ENCODE results near the gene JPH4. TPM values are rescaled to one million over a fixed set of nuclear protein-coding genes. Genes with fewer than 3 reads are reported as not detected.
A peak's percentile ranks its signal among the peaks of the same experiment; 100 is the strongest.

Gene JPH4
- total RNA-seq, 1 donor from 2014 or later = 0.39 TPM

DNA sequence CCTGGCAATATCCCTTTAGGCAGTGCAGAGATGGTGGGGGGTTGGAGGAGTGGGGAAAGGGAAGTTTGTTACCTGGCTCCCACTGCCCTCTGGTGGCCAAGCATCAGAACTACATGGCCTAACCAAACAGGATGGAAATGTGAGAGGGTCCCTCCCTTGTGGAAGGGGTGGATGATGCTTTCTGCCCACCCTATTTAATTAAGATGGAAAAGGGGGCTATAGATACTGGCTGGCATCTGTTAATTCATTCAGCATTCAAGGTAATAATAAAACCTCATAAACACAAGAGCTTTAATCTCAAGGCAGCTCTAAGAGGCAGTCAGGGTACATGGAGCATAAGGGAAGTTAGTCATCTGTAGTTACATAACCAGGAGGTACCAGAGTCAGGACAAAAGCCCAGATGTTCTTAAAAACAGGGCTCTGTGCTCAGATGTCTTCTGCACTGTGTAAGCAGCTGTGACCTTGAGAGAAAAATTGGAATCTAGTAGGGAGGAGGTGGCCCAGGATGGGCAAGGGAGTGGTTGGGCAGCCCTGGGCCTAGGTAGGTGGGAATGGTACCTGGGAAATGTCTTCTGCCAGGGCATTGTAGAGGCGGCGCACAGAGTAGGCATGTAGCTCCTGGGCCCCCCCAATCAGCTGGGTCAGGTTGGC, 15.6 kb downstream of the JPH4 start:
- peak; percentile 34 for DNase-seq

DNA sequence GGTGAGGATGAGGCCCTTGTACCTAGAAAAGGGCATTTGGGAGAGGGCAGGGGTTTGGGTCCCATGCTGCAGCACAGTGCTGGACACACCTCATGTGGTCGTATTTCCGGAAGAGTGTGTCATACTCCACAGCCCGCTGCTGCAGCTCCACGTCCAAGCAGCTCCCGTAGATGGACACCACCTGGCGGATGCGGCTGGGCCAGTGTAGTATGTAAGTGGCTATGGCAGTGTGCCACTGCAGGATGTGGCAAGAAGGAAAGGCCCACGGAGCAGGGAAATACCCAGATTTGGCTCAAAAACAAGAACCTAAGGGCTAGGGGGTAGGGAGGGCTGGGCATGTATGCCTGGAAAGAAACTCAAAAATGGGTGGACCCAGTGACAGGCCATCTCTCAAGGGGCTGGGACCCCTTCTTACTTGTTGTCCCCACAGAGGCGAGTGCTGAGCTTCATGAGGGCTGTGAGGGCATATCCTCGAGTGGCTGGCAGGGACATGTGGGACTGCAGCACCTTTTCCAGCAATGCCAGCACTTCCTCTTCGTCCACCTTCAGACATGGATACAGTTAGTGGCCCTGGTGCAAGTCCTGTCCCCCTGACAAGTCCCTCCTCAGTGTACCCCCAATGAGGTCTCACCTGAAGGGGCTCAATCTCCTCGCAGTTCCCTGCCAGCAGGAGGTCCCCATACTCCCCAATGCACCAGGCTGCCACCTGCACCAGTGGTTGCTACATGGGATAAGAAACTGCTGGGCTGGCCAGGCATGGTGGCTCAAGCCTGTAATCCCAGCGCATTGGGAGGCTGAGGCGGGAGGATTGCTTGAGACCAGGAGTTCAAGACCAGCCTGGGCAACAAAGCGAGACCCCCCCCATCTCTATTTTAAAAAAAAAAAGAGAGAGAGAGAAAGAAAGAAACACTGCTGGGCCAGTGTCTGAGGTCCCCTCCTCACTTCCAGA, 16.4 kb downstream of the JPH4 start:
- DNase-seq = no peak

DNA sequence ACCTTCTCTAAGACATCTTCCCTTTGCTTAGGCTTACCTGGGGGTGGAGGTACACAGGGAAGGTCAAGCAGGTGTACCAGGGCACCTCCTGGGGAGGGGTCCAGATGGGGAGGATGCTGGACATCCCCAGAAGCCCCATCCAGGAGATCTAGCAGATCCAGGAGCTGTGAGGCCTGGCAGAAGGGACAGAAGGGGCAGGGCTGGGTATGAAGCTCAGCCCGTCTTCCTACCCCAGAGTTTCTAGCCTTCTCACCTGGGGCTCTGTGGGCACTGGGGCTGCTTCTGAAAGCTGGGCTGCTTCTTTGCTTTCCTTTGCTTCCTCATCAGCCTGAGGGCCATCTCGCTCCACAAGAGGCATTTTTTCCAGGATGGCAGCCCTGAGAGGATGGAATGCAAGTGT, 17.3 kb downstream of the JPH4 start:
- no peak for DNase-seq

DNA sequence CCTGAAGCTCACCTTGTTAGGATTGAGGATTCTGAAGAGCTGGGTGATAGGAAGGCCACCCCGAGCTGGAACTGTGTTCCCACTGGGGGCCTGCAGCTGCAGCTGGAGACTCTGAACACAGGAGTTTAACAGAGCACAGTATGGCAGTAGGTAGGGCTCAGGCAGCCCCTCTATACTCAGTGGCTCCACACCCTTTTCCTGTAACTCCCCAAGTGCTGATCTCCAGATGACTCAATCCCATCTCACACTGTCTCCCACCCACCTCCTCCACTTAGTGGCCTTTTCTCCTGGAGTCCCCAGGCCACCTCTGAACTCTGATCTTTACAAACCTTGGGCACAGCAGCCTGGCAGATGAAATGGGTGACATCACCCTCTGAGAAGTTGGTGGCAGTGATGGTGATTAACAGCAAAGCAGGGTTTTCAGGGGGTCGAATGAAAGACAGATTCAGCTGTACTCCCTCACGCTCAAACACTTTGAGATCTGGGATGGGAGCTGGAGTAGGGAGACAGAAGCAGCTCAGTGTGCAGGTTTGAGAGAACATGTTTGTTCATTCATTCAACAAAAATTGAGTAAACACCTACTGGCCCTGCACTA, 18.6 kb downstream of the JPH4 start:
- no peak for DNase-seq

DNA sequence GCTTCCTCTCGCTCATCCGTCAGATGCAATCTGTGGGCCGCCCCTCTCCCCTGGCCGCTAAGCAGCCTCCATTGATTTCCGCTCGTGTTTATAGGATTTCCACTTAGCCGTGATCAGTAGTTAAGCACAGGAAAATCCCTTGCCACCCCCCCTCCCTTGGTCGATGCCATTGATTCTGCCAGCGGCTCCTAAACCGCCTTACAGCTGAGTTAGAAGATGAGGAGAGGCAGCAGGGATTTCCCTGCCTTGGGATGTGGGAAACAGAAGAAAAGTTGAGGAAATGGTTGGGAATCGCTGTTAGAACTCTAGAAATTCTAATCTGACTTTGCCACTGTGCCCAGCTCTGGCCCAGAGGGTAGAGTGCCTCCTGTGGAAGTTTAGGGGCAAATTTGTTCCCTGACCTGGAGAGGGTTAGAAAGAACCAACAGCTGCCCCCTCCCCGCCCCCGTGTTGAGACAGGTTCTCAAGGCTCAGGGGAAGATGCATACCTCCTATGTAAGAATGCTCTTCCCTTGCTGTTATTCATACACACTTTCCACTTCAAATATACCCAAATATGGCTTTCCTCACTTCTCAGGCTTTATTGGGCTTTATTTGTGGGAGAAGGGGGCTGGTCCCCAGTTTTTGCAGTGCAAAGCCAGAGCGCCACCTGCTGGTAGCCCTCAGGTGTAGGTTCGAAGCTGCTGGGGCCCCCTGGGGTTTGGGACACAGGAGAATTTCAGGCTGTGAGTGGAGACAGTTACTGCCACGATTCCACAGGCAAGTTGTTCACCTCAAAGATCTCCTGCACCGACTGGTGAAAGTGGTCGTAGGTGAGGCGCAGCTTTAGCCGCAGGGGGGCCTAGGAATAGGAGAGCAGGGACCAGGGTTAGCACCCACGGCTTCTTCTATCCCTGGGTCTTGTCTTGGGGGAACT, 19.3 kb downstream of the JPH4 start:
- DNase-seq = no peak

DNA sequence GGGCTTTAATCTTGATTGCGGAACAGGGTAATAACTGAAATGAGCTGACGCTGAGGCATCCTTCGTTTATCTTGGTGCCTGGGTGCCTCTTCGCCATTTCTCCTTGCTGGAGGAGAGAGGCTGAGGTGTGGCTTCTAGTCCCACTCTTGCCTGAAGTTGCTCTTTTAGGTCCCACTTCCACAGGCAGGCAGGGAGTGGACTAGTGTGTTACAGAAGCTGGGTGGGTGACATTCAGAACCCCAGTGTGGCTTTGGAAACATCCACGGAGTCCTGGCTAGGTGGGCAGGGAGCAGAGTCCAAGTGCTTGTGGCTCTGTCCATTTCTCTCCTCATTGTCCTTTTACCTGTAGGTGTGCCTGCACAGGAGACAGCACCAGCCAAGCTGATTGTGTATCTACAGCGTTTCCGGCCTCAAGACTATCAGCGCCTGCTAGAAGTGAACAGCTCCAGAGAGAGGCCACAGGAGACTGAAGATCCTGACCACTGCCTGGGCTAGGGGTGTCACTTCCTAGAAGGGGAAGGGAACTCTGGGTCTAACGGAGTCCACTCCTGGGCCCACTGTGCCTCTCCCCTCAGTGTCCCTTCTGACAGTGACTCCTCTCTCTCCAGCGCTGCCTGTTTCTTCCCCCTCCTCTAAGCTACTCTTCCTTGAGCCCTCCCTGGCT, 20.1 kb downstream of the JPH4 start:
- no peak for DNase-seq

DNA sequence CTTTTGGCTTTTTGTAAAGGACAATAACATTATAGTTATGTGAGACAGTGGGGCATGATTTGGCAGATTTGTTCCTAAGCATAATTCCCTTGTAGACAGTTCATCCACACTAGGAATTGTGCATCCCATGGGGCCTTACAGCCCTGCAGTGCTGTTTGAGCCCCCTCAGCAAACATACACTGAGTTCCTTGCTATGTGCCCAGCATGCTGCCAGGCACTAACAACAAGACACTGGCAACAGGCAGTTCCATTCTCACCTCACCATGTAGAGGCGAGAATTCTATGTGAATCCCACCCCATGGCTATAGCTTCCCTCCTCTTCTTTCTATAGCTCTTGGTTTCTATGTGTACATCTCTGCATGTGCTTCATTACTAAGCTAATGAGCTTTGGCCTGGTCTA, 20.6 kb downstream of the JPH4 start:
- no peak for DNase-seq

DNA sequence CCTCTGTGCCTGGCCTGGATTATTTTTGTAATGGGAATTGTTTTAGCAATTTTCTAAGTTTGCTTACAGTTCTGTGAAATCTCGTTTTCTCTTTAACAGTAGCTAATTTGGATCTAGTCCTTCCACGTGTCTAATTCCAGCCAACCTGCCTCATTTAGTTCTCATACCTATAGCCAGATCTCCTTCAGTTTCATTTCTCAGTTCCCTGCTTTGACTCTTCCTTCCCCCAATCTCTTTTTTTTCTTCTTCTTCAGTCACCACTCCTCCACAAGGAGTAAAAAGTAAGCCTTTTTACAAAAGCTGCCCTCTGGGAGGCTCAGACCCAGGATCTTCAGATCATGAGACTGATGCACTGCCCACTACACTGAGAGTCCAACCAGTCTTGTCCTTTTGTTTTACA, 21.1 kb downstream of the JPH4 start:
- no peak for DNase-seq

DNA sequence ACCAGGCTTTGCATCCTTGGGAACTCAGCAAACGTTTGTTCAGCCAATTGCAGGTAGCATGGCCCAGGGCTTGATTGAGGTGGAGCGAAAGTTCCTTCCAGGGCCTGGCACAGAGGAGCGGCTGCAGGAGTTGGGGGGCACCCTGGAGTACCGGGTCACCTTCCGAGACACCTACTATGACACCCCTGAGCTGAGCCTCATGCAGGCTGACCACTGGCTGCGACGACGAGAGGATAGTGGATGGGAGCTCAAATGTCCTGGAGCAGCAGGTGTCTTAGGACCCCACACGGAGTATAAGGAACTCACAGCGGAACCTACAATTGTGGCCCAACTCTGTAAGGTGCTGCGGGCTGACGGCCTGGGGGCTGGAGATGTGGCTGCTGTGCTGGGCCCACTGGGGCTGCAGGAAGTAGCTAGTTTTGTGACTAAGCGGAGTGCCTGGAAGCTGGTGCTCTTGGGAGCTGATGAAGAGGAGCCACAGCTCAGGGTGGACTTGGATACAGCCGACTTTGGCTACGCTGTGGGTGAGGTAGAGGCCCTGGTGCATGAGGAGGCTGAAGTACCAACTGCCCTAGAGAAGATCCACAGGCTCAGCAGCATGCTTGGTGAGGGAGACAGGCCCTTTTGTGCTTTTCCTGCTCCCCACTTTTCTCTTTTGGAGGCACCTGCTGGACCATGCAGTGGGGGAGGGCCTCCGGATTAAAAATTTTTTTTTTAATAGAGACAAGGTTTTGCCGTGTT, 21.7 kb downstream of the JPH4 start:
- DNase-seq = no peak

DNA sequence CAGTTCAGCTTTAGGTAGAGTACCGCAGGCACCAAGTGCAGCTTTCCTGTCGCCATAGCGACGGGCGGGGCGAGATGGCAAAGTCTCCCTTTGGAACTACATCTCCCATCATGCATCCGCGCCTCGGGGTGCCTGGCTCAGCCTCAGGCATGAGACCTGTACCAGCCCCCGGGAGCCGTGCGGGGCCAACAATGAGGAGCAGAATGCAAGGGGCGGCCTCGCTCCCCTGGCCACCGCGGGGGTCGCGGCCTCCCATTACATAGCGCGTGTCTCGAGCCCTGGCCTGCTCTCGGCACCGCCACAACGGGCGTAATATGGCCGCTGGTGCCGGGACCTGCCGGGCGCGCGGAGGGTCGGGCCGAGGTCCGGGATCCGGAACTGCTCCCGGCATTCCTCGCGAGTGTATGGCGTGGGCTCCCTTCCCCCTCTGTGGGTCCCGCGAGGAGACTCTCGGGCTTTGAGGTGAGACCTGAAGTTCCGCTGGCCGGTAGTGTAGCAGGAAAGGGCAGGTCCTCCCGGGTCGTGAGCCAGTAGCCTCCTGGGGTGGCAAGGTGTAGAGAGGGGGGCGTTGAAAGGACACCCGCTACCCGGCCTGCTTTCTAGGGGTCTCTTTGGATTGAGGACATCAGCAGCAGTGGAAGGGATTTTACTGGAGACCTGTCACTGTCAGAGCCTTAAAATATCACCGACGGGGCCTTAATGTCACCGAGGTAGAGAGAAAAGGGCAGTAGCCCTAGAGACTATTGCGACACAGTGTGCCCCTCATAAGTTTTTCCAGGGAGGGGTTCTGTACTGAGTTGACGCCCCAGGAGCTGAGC, 22.5 kb downstream of the JPH4 start, which contains the start of gene THTPA:
THTPA (plus strand) TSS at position 390 of the 818 bp plus-strand sequence. CDS start 487 bp downstream, outside the sequence.
- peak; percentile 77 for DNase-seq

DNA sequence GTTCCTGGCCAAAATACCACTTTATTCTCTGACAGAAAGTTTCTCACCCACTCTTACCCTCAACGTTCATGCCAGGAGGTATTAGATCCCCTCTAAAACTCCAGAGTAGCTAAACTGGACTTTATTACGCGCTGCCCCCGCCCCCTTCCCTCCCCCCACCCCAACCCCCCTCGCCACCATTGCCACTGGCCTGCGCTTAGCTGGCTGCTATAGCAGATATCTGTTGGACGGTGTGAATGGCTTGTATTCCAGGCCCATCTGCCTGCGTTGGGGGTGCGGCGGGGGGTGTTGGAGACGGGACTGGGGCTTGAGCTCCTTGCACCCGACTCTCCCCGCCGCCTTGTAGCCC, 23.1 kb downstream of the JPH4 start:
- DNase-seq = no peak

DNA sequence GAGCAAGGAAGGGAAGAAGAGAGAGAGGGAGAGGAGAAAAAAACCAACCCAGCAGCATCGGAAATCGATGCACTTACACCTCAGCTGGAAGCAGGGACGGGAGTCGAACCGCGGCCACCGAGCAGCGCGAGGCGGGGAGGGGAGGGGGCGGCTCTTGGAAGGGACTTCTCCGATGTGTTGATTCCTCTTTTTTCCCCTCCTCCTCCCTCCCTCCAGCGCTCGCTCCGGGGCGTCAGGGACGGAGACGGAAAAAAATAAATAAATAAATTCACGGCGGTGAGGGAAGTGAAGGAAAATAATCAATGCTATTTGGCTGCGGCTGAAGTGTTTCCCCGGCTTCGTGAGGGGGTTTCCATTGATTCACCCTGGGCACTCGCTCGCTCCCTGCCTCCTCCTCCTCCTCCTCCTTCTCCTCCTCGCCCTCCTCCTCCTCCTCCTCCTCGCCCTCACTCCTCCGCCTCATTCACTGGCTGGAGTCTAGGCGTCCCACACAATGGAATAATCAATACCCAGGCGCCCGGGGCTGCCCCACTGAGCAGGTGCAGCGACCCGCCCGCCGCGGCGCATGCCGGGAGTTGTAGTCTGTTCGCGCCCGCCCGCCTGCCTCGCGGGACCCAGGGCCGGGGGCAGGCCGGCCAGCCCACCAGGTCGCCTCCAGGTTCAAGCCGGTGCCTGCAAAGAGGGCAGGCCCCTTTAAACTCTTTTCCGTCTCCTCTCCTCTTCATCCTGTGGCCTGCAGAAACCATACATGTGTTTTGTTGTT, 27.1 kb downstream of the JPH4 start, which contains the start of gene ZFHX2:
ZFHX2 (minus strand) TSS at position 500 of the 763 bp plus-strand sequence. CDS start 16,440 bp downstream, outside the sequence.
- DNase-seq = peak; percentile 12

DNA sequence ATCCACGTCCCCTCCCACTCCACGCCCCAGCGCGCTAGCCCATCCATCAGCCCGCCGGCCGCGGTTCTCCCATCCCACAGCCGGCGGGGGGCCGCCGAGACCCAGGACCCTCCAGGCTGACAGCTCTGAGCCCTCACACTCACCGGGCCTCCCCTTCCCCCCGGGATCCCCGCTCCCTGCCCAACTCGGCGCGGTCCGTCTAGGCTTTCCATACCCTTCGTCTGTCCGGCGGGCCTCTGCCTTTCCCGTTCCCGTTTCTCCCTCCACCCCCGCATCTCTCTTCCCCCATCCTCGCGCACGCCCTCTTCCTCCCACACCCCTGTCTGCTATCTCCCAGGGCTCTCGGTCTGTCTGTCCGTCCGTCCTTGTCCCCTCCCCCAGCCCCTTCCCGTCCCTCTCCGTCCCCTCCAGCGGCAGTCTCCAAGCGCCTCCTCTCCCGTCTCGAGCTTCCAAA, 27.8 kb downstream of the JPH4 start:
- no peak for DNase-seq

DNA sequence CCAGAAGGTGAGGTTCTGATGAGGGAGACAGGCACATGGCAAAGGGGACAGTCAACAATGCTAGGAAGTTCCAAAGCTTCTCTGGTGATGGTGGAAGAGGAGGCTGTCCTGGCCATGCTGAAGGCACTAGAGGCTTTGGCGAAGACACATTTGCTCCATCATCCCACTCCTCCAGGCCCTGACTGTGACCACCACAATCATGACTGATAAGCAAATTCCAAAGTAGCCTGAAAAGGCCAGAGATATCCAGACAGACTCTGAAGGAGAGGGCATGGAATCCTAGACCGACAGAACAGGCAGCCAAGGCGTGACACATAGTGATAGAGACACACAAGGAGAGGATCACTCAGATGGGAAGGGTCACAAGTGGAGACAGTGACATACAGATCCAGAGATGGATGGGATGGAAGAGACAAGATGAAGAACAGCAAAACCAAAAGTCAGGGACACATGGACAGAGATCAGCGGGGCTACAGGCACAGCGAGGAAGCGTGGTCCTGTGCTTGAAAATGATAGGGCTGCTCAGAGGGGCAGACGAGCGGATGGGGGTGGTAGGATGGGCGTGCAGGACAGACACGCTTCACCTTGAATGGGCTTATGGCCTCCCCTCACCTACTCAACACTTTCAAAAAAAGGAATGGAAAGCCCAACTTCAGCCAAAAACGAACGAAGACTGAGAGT, 28.3 kb downstream of the JPH4 start:
- DNase-seq = no peak

DNA sequence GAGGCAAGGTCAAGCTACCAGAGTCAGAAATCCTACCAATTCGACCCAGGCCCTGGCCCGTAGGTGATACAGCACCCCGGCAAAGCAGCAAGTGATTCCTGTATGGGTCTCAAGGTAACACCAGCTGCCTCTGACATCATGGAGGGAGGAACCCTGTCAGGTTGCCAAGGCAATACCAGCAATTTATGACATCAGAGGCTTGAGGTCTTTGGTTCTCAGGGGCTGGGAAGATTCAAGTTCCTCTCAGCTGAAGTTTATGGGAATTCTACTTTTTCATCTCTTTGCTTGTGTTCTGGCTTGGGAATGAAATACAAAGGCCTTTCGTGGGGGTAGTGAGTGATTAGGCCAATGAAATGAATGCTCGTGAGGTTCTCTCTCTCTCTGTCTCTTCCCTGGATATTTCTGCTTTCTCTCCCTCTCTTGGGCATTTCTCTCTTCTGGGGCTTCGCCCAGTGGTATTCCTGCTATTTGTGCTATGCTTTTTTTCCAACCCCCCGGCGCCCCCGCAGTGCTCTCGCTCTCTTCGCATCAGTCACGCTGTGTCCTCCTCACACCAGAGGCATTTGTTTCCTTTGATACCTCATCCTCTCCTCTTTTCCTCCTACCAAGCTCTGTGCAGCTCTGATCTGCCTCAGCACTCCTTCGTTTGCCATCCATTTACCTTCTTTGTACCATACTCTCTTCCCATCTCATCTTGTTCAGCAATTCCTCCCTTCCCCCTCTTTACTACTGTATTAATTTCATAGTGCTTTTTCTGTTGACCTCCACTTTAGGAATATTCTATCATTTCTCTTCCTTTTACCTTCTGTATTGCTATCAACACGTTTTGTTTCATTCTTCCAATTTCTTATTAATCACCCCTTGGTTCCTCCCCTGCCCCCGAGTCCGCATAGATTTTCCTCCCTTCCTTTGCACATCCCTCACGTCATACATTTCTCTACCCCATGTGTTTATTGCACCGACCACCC, 30.0 kb downstream of the JPH4 start:
- DNase-seq = no peak

DNA sequence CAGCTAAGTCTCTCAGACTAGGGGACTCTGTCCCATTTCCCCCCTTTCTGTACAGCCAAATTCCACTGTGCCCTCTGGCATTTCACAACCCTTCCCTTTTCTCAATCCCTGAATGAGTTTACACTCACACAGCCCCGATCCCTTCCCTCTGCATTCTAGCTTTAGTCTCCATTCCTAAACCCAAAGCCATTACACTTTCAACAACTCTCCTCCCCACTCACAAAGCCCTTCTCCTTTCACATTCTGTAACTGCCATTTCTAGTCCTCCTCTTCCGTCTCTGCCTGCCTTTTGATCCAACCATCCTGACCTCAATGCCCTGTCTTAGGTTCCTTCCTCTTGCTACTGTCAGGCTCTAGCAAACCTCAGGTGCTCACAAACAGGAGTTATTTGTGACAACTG, 30.7 kb downstream of the JPH4 start:
- DNase-seq = no peak

DNA sequence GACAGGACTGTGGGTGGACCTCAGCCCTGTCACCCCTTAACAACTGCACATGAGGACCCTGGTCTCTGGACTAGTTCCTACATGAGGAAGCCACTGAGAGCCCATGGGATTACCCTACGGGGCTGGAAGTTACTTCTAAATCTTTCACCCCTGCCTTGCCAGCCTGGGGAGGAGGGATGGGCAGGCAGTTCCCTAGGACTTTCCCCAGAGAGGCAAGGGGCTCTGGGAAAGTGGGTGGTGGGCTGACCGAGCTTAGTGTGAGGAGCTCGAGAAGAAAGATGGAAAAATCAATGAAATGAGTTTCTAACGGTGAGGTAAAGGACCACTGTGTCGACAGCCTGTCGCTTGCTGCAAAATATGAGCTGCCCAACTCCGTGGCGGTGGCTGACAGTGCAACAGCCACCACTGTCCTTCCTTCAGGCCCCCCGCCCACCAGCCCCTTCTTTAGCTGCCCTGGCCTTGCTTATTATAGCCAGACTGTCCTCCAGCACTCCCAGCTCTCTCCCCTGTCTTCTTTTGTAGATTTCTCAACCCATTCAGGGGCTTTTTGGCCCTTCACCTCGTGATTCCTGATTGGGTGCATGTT, 32.0 kb downstream of the JPH4 start:
- DNase-seq = no peak

Data from skin of body (tissue), 2 donors.